HG03175 (cell line): Measurements from ENCODE around the gene PIK3R5.

Source experiments
- ATAC-seq: cut with Tn5 transposase; IDR thresholded peaks from one replicate; pipeline ENCODE4 v1.9.1; 2021; ENCODE audit warnings: mild to moderate bottlenecking, moderate library complexity; ENCODE audit not compliant: unreplicated experiment

Gene PIK3R5

GRCh38 chr17:8925141-8925540 lies 40.4 kb downstream of the PIK3R5 start:
- no peak for ATAC-seq

GRCh38 chr17:8924595-8924994 lies 40.9 kb downstream of the PIK3R5 start:
- ATAC-seq, result peak; percentile 47

GRCh38 chr17:8923762-8924161 lies 41.7 kb downstream of the PIK3R5 start:
- ATAC-seq, result no peak

GRCh38 chr17:8922928-8923327 lies 42.6 kb downstream of the PIK3R5 start:
- ATAC-seq, result no peak

- ATAC-seq, result no peak
Measured at GRCh38 chr17:8922451-8922850, 43.1 kb downstream of the PIK3R5 start.

GRCh38 chr17:8921147-8921546 lies 44.4 kb downstream of the PIK3R5 start:
- no peak for ATAC-seq

- no peak for ATAC-seq
Measured at GRCh38 chr17:8918807-8919465, 46.6 kb downstream of the PIK3R5 start.

GRCh38 chr17:8916466-8916865 lies 49.0 kb downstream of the PIK3R5 start:
- no peak for ATAC-seq

- no peak for ATAC-seq
Measured at GRCh38 chr17:8914554-8914953, 51.0 kb downstream of the PIK3R5 start.

GRCh38 chr17:8913879-8914278 lies 51.6 kb downstream of the PIK3R5 start:
- no peak for ATAC-seq

GRCh38 chr17:8913091-8913490 lies 52.4 kb downstream of the PIK3R5 start:
- ATAC-seq, result no peak

- ATAC-seq, result no peak
Measured at GRCh38 chr17:8912084-8912981, 53.2 kb downstream of the PIK3R5 start.

- ATAC-seq, result no peak
Measured at GRCh38 chr17:8910969-8911604, 54.4 kb downstream of the PIK3R5 start.

GRCh38 chr17:8909586-8910270 lies 55.8 kb downstream of the PIK3R5 start:
- no peak for ATAC-seq

GRCh38 chr17:8905331-8905730 lies 60.2 kb downstream of the PIK3R5 start:
- ATAC-seq, result no peak

- ATAC-seq, result no peak
Measured at GRCh38 chr17:8904686-8905085, 60.8 kb downstream of the PIK3R5 start.

- no peak for ATAC-seq
Measured at GRCh38 chr17:8904201-8904600, 61.3 kb downstream of the PIK3R5 start.

GRCh38 chr17:8900626-8901585 lies 64.6 kb downstream of the PIK3R5 start:
- no peak for ATAC-seq

GRCh38 chr17:8900207-8900606 lies 65.3 kb downstream of the PIK3R5 start:
- ATAC-seq, result no peak

GRCh38 chr17:8898636-8899035 lies 66.9 kb downstream of the PIK3R5 start:
- ATAC-seq, result no peak
